ENCODE measurements around the gene SORBS2. TPM values are rescaled to one million over a fixed set of nuclear protein-coding genes. Genes with fewer than 3 reads are reported as not detected.

Gene SORBS2
- total RNA-seq, 1 donor from 2014 or later, result 20.0 TPM

DNA sequence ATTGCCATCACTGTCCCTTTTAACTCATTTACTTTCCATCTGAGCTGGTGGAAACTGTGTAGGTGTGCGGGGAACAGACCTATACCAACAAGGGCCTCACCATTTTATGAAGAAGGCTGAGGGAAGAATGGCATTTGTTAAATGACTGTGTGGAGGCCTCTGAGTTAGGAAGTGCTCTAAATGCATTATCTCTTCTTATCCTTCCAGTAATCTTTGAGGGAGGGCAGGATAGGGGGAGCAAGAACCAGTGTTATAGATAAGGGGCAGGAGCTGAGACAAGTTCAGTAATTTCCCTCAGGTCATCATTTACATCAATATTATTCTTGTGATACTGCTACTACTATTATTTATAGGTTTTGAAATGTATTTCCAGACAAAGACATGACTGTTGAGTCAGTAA, 154.3 kb downstream of the SORBS2 start:
- H3K36me3 Mint-ChIP-seq (ENCODE audit: low read depth, unreplicated experiment), result no peaks in the 10 kb centered on the region
- H3K9me3 Mint-ChIP-seq (ENCODE audit: unreplicated experiment), result no peaks in the 10 kb centered on the region
- no peak overlapping the region for H3K27ac Mint-ChIP-seq (ENCODE audit: unreplicated experiment)
- TF ChIP-seq, protein P1, sequence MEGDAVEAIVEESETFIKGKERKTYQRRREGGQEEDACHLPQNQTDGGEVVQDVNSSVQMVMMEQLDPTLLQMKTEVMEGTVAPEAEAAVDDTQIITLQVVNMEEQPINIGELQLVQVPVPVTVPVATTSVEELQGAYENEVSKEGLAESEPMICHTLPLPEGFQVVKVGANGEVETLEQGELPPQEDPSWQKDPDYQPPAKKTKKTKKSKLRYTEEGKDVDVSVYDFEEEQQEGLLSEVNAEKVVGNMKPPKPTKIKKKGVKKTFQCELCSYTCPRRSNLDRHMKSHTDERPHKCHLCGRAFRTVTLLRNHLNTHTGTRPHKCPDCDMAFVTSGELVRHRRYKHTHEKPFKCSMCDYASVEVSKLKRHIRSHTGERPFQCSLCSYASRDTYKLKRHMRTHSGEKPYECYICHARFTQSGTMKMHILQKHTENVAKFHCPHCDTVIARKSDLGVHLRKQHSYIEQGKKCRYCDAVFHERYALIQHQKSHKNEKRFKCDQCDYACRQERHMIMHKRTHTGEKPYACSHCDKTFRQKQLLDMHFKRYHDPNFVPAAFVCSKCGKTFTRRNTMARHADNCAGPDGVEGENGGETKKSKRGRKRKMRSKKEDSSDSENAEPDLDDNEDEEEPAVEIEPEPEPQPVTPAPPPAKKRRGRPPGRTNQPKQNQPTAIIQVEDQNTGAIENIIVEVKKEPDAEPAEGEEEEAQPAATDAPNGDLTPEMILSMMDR (IDR thresholded peaks at IDR 0.05; ENCODE audit: unreplicated experiment), result no peak
- peaks cover 3% of the 10 kb centered on the region for H3K27me3 Mint-ChIP-seq (ENCODE audit: unreplicated experiment)
- no peak overlapping the region for H3K4me3 Mint-ChIP-seq (ENCODE audit: unreplicated experiment)
- peaks cover 11% of the 10 kb centered on the region for H3K4me1 Mint-ChIP-seq (ENCODE audit: unreplicated experiment)
- no peak for DNase-seq (ENCODE audit: low spot score)

DNA sequence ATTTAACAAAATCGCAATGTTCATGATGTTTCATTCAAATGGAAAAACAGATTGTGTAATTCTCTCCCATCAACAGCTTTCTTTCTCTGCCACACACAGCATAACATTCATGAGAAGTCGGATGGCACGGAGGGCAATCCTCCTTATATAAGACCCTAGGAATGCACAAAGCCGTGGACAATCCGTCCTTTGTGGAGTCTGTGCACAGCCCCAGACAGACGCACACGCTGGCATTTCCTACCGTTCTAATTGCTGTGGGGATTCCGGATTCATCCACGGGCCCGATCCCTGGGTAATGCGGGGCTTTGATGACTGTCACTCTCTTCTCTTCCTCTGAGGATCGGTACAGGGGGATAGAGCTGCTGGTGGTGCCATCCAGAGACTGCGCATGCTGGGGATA, 154.8 kb downstream of the SORBS2 start:
- TF ChIP-seq, protein P1 (IDR thresholded peaks at IDR 0.05; ENCODE audit: unreplicated experiment), result no peak
- DNase-seq (ENCODE audit: low spot score), result no peak
- peaks cover 11% of the 10 kb centered on the region for H3K4me1 Mint-ChIP-seq (ENCODE audit: unreplicated experiment)
- no peaks in the 10 kb centered on the region for H3K9me3 Mint-ChIP-seq (ENCODE audit: unreplicated experiment)
- peaks cover 3% of the 10 kb centered on the region for H3K27me3 Mint-ChIP-seq (ENCODE audit: unreplicated experiment)
- H3K36me3 Mint-ChIP-seq (ENCODE audit: low read depth, unreplicated experiment), result no peaks in the 10 kb centered on the region
- H3K4me3 Mint-ChIP-seq (ENCODE audit: unreplicated experiment), result no peak overlapping the region
- no peak overlapping the region for H3K27ac Mint-ChIP-seq (ENCODE audit: unreplicated experiment)

DNA sequence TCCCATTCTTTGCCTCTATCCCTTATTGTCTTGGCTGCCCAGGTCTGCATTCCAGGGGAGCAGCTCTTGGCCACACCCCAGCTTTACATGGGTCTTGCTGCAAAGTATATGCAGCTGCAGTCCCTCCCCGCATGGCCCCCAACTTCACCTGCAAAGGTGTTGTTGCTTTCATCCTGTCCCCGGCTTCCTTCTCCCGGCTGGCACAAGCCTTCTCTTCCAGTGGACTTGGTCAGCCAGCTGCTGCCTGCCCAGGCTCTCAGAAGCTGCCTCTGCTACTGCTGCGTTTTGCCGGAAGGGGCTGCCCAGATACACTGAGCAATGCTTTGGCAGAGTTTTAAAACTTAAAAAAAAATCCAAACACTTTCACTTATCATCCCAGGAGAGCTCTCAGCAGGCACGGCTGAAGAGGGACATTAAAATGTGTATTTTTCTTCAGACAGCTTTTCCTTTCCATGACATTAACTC, 155.5 kb downstream of the SORBS2 start:
- Mint-ChIP-seq H3K4me3 (ENCODE audit: unreplicated experiment) (no peak overlapping the region), H3K27ac (ENCODE audit: unreplicated experiment) (no peak overlapping the region), H3K36me3 (ENCODE audit: low read depth, unreplicated experiment) (no peaks in the 10 kb centered on the region), H3K27me3 (ENCODE audit: unreplicated experiment) (no peaks in the 10 kb centered on the region), H3K9me3 (ENCODE audit: unreplicated experiment) (no peaks in the 10 kb centered on the region), H3K4me1 (ENCODE audit: unreplicated experiment) (peaks cover 11% of the 10 kb centered on the region)
- TF ChIP-seq, protein P1 (IDR thresholded peaks at IDR 0.05; ENCODE audit: unreplicated experiment), result no peak
- DNase-seq (ENCODE audit: low spot score), result no peak

DNA sequence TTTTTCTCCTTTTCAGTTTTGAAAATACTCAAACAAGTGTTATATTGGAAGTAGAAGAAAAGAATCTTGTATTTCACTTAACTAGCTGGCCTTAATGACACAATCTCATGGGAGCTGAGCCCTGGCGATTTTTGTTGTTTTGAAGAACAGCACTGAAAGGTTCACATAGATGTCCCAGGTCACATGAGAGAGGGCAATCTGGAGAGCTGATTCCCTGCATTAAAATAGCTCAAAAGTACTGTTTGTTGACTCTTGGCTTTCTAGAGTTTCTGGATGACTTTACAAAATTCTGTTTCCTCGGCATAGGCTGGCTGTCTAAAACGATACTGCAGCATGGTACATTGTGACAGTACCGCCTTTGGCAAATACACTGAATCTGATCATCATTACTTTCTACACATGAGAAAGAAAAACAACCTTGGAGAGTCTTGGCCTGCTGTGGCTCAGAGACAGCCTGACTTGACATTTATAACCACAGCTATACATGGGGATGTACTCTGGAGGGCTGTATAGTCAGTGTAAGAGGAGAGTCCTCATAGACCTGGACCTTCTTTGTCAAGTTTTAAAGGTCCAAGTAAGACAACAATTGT, 156.9 kb downstream of the SORBS2 start:
- Mint-ChIP-seq H3K36me3 (ENCODE audit: low read depth, unreplicated experiment) (no peaks in the 10 kb centered on the region), H3K4me3 (ENCODE audit: unreplicated experiment) (no peak overlapping the region), H3K27ac (ENCODE audit: unreplicated experiment) (no peak overlapping the region), H3K27me3 (ENCODE audit: unreplicated experiment) (no peaks in the 10 kb centered on the region), H3K4me1 (ENCODE audit: unreplicated experiment) (peaks cover 11% of the 10 kb centered on the region), H3K9me3 (ENCODE audit: unreplicated experiment) (no peaks in the 10 kb centered on the region)
- no peak for DNase-seq (ENCODE audit: low spot score)
- TF ChIP-seq, protein P1 (IDR thresholded peaks at IDR 0.05; ENCODE audit: unreplicated experiment), result no peak

DNA sequence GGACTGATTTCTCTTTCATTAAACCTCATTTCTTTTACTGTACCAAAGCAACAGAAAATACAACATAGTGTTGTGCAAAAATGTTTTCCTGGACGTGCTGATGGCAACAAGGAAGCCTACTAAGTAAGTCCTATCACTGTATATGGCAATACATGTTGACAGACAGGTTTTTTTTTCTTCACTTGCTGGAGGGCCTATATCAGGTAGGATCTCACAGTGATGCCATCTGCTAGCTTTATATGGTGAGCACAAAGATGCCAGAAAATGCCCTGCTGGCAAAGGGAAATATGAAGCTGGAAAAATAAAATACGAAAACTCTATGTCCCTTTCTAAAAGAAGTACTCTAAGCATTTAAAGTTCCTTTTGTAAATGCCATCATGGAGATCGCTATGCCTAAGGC, 157.7 kb downstream of the SORBS2 start:
- no peak for DNase-seq (ENCODE audit: low spot score)
- Mint-ChIP-seq H3K27ac (ENCODE audit: unreplicated experiment) (no peak overlapping the region), H3K9me3 (ENCODE audit: unreplicated experiment) (no peaks in the 10 kb centered on the region), H3K4me1 (ENCODE audit: unreplicated experiment) (peaks cover 11% of the 10 kb centered on the region), H3K27me3 (ENCODE audit: unreplicated experiment) (no peaks in the 10 kb centered on the region), H3K4me3 (ENCODE audit: unreplicated experiment) (no peak overlapping the region), H3K36me3 (ENCODE audit: low read depth, unreplicated experiment) (no peaks in the 10 kb centered on the region)
- TF ChIP-seq, protein P1 (IDR thresholded peaks at IDR 0.05; ENCODE audit: unreplicated experiment), result no peak

Measured in endothelial cell (in vitro differentiated cells).